ENCODE data around the gene DNM1L. TPM values are rescaled to one million over a fixed set of nuclear protein-coding genes. Genes with fewer than 3 reads are reported as not detected.
"Not testable (repeated sequence)": the region's sequence is repeated elsewhere in the genome, so short reads cannot be mapped to it uniquely, and the experiment has no call there.

Gene DNM1L
- total and polyA plus RNA-seq, 10 of the 15 experiments (the other 5 are each of a cell fraction or from before 2014, with no cell fraction given): 23.1 to 201 (median 63.9) TPM

- peaks cover 0 to 18% of the 10 kb centered on the region in 2 experiments; a peak in 2 of 4 replicates for H3K36me3 ChIP-seq (ENCODE audit: control insufficient read depth in 2 of 2, insufficient read depth in 2 of 2, low read length in 1 of 2)
- H3K9ac ChIP-seq (ENCODE audit: control insufficient read depth, insufficient read depth, low read length): no peak overlapping the region
- no peaks in the 10 kb centered on the region for H3K27me3 ChIP-seq (replicated peaks in 1 of 2; ENCODE audit: control insufficient read depth in 2 of 2, insufficient read depth in 2 of 2, low read length in 1 of 2)
- SMC1A ChIA-PET (ENCODE audit: uncharacterized antibody, unreplicated experiment): interaction anchor here (1.1 kb wide), 1 partner anchor 25 kb away, joined by 3 read pairs; no protein-coding TSS in a partner anchor
- in situ Hi-C loops (cut with MboI) (no loop called here), intact Hi-C loops (cut with micrococcal nuclease; ENCODE audit: unreplicated experiment) (no loop called here)
- H3K27ac ChIP-seq (ENCODE audit: control insufficient read depth, insufficient read depth): no peak overlapping the region
- no peak for FAIRE-seq
- ATAC-seq: no peak
- no peak overlapping the region for H2AFZ ChIP-seq (ENCODE audit: control insufficient read depth, low read depth, low read length)
- no peaks in the 10 kb centered on the region for H3K4me1 ChIP-seq (ENCODE audit: control insufficient read depth, insufficient read depth, low read length)
- no peak overlapping the region for H3K4me2 ChIP-seq (ENCODE audit: control insufficient read depth, insufficient read depth)
- no peaks in the 10 kb centered on the region for H3K79me2 ChIP-seq (ENCODE audit: control insufficient read depth, insufficient read depth, low read length)
- WGBS (ENCODE audit: insufficient coverage, insufficient replicate concordance, low lambda C conversion rate, missing lambda C conversion rate): 98% methylated on average over 2 of the region's 2 CpGs
- BruUV-seq (replicated peaks): no TSS peak
- no peak overlapping the region for H3K4me3 ChIP-seq
- CTCF ChIA-PET: no interaction called here
- DNase-seq (ENCODE audit: low read depth, low spot score): no peak
- TF ChIP-seq ETV6 (conservative IDR thresholded peaks at IDR 0.05 in 1 of 2, IDR thresholded peaks at IDR 0.05 in 1 of 2; ENCODE audit: borderline replicate concordance in 1 of 2, low read depth in 1 of 2) (no peak), SUZ12 (IDR thresholded peaks at IDR 0.05; ENCODE audit: unreplicated experiment) (no peak)
- RAD21 ChIA-PET (ENCODE audit: unreplicated experiment): no interaction called here
- H3K9me3 ChIP-seq (replicated peaks; ENCODE audit: control insufficient read depth, insufficient read depth, low read length): no peaks in the 10 kb centered on the region
- H4K20me1 ChIP-seq (ENCODE audit: control insufficient read depth, insufficient read depth): no peaks in the 10 kb centered on the region
- POLR2A ChIA-PET: no interaction called here
These were observed 39.8 kb downstream of the DNM1L start for GRCh38 chr12:32718926-32719325.

- ATAC-seq; BruUV-seq (replicated peaks); intact Hi-C loops (cut with micrococcal nuclease; ENCODE audit: unreplicated experiment); H3K27ac ChIP-seq (ENCODE audit: control insufficient read depth, insufficient read depth); RAD21 ChIA-PET (ENCODE audit: unreplicated experiment); H3K9ac ChIP-seq (ENCODE audit: control insufficient read depth, insufficient read depth, low read length); DNase-seq (ENCODE audit: low read depth, low spot score); H3K79me2 ChIP-seq (ENCODE audit: control insufficient read depth, insufficient read depth, low read length); FAIRE-seq; H3K4me2 ChIP-seq (ENCODE audit: control insufficient read depth, insufficient read depth); in situ Hi-C loops (cut with MboI); H4K20me1 ChIP-seq (ENCODE audit: control insufficient read depth, insufficient read depth); H3K4me3 ChIP-seq; H3K9me3 ChIP-seq (replicated peaks; ENCODE audit: control insufficient read depth, insufficient read depth, low read length); H3K4me1 ChIP-seq (ENCODE audit: control insufficient read depth, insufficient read depth, low read length); H2AFZ ChIP-seq (ENCODE audit: control insufficient read depth, low read depth, low read length); H3K27me3 ChIP-seq (replicated peaks in 1 of 2; ENCODE audit: control insufficient read depth in 2 of 2, insufficient read depth in 2 of 2, low read length in 1 of 2); POLR2A ChIA-PET: not testable (repeated sequence)
- ChIA-PET CTCF (interaction anchor here (0.9 to 1.0 kb wide), 2 partner anchors 360 to 1072 kb away, joined by 3 read pairs; no protein-coding TSS in a partner anchor), SMC1A (ENCODE audit: uncharacterized antibody, unreplicated experiment) (interaction anchor here (0.9 to 1.4 kb wide), 4 partner anchors 9 to 17 kb away, joined by 3 to 5 read pairs (median 4); no protein-coding TSS in a partner anchor)
- 97% methylated on average over 3 of the region's 3 CpGs for WGBS (ENCODE audit: insufficient coverage, insufficient replicate concordance, low lambda C conversion rate, missing lambda C conversion rate)
- peaks cover 0 to 27% of the 10 kb centered on the region in 2 experiments; a peak in 3 of 4 replicates for H3K36me3 ChIP-seq (ENCODE audit: control insufficient read depth in 2 of 2, insufficient read depth in 2 of 2, low read length in 1 of 2)
These were observed 46.2 kb downstream of the DNM1L start for GRCh38 chr12:32725308-32725707.

Data from GM12878 (cell line).